Esophagus muscularis mucosa (tissue), 4 donors: Measurements from ENCODE around the gene NAGS. TPM values are rescaled to one million over a fixed set of nuclear protein-coding genes. Genes with fewer than 3 reads are reported as not detected.
A peak's percentile ranks its signal among the peaks of the same experiment; 100 is the strongest.

Source experiments
- DNase-seq: peaks from one replicate; pipeline ENCODE4 v3.0.0-alpha.2; 2017; ENCODE audit errors: extremely low spot score
- H3K27ac ChIP-seq, 4 donors: fragments of 200-600 bp; sonication (generic); replicated peaks in 1 of 4; 1 replicate in 3 of 4; 2 replicates in 1 of 4; pipeline ENCODE4 v1.5.1; 2016 to 2019; ENCODE audit warnings: mild to moderate bottlenecking in 1 of 4
- H3K27me3 ChIP-seq, 4 donors: fragments of 200-600 bp; sonication (generic); one replicate each; pipeline versions ENCODE4 v1.5.1 to v1.6.0; 2016 to 2019
- H3K36me3 ChIP-seq, 4 donors: fragments of 200-600 bp; sonication (generic); one replicate each; pipeline ENCODE4 v1.5.1; 2016 to 2019
- H3K4me1 ChIP-seq, 4 donors: fragments of 200-600 bp; sonication (generic); one replicate each; pipeline ENCODE4 v1.5.1; 2016 to 2019
- H3K4me3 ChIP-seq, 4 donors: fragments of 200-600 bp; sonication (generic); 1 replicate in 2 of 4; 2 replicates in 2 of 4; pipeline ENCODE4 v1.5.1; 2016 to 2019; ENCODE audit warnings: mild to moderate bottlenecking in 4 of 4, moderate library complexity in 1 of 4
- H3K9me3 ChIP-seq, 4 donors: fragments of 200-600 bp; sonication (generic); 1 replicate in 3 of 4; 2 replicates in 1 of 4; pipeline ENCODE4 v1.5.1; 2016 to 2019
- CTCF ChIP-seq, 3 experiments: fragments of 200-600 bp in 2 of 3; fragments of 450-650 bp in 1 of 3; sonication (generic) in 2 of 3; IDR thresholded peaks; one replicate each; pipeline ENCODE4 v1.5.1; 2017 to 2019; ENCODE audit warnings: antibody characterized with exemption in 3 of 3, mild to moderate bottlenecking in 2 of 3, moderate library complexity in 1 of 3
- EP300 ChIP-seq: sonication (generic); formaldehyde crosslinking; IDR thresholded peaks from one replicate; pipeline ENCODE4 v1.6.1; 2017; ENCODE audit warnings: antibody characterized with exemption
- POLR2A ChIP-seq: fragments of 450-650 bp; IDR thresholded peaks from one replicate; pipeline ENCODE4 v1.6.1; 2017; ENCODE audit warnings: antibody characterized with exemption, moderate library complexity, mild to moderate bottlenecking, low read depth
- POLR2AphosphoS5 ChIP-seq, 2 donors: sonication (generic); formaldehyde crosslinking; IDR thresholded peaks; one replicate each; pipeline ENCODE4 v1.6.1; 2017; ENCODE audit warnings: antibody characterized with exemption in 2 of 2
- WGBS: methylation state at CpG from one replicate; pipeline ENCODE4 v1.1.5; 2018; 5-methylcytosine and 5-hydroxymethylcytosine counted together
- intact Hi-C: fragments of 100-400 bp; cut with DNase I; formaldehyde crosslinking; loops from one replicate; pipeline ENCODE4 v1.15.1; 2023
- total RNA-seq, 4 donors: library from RNA; depleted of rRNA; stranded (reverse); fragments of >200 nt; gene quantifications; one replicate each; pipeline versions ENCODE4 v1.1.0 to v1.2.1, GENCODE V29; 2016

Gene NAGS
- total RNA-seq, 4 donors from 2014 or later: 0.83 to 3.4 (median 1.8) TPM

DNA sequence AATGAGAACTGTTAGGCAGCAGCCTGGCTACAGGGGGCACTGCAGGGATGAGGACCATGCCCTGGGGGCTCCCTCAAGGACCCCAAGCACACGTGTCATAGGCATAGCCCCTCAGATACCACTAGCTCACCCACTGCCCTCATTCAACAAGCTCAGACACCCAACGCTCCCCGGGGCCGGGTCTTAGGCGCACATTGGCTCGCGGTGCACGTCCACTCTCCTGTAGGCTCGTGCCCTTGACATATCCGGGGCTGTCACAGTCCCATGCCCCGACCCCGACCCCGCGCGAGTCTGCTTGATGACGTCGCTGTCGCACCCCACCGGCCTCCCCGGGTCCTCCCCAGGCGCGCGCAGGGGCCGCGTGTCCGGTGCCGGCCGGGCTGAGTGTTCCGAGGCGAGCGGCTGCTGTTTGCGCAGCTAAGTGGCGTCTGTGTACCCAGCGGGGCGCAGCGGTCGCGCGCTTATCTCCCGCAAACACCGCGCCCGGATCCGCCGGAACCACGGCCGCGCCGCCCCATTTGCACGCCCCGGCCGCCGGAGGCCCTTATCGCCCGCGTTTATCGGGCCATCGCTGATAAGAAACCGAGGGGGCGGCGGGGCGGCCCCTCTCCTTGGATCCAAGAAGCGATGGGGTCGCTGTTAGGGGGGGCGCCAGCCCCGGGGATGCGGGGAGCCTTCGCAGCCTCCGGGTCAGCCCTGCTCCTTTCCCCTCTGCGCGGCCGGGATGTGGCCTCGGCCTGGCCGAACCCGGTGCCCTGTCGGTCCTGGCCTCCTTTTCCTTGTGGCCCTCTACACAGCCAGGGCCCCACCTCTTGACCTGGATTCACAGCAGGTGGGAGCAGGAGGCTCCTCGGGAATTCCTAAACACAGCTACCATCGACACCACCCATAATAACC, 20.7 kb upstream of the NAGS start:
- peaks cover 11 to 15% (median 11%) of the 10 kb centered on the region in 4 donors for H3K4me1 ChIP-seq
- H3K36me3 ChIP-seq: no peaks in the 10 kb centered on the region
- DNase-seq: peak; percentile 81
- H3K4me3 ChIP-seq: peak overlapping the region; percentile 47 to 56 (median 48)
- peaks cover 3 to 71% (median 21%) of the 10 kb centered on the region in 4 donors for H3K27me3 ChIP-seq
- H3K27ac ChIP-seq: no peak overlapping the region
- no peaks in the 10 kb centered on the region for H3K9me3 ChIP-seq
- intact Hi-C loops: no loop called here
- WGBS: under 1% methylated on average over 34 of the region's 78 CpGs
- no peak for TF ChIP-seq POLR2A
- TF ChIP-seq CTCF (IDR thresholded peaks at IDR 0.05): no peak
- TF ChIP-seq EP300: no peak
- TF ChIP-seq POLR2AphosphoS5 (IDR thresholded peaks at IDR 0.05): no peak

DNA sequence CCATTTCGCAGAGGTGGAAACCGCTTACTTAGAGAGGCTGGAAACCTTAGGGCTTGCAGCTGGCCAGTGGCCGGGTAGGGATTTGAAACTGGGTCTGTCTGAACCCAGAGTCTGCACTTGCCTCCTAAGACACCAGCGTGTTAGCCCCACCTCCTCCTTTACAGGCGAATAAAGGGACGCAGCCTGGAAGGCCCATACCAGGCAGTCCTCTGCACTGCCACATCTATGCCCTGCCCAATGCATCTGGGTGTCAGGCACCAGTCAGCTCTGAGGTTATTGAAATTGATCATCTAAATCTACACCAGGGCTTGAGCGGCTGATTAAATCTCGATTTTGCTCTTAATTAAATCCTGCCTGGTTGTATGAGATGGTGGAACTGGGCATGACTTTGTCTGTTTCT, 19.9 kb upstream of the NAGS start:
- H3K9me3 ChIP-seq: no peaks in the 10 kb centered on the region
- H3K4me3 ChIP-seq: peak overlapping the region; percentile 47 to 56 (median 48)
- intact Hi-C loops: no loop called here
- H3K27me3 ChIP-seq: peaks cover 3 to 67% (median 21%) of the 10 kb centered on the region in 4 donors
- WGBS: 82% methylated on average over 8 of the region's 8 CpGs
- DNase-seq: no peak
- peaks cover 11 to 15% (median 11%) of the 10 kb centered on the region in 4 donors for H3K4me1 ChIP-seq
- H3K27ac ChIP-seq: no peak overlapping the region
- no peaks in the 10 kb centered on the region for H3K36me3 ChIP-seq
- no peak for TF ChIP-seq POLR2A
- no peak for TF ChIP-seq CTCF (IDR thresholded peaks at IDR 0.05)
- no peak for TF ChIP-seq EP300
- no peak for TF ChIP-seq POLR2AphosphoS5 (IDR thresholded peaks at IDR 0.05)

GRCh38 chr17:43986225-43986981, 18.0 kb upstream of the NAGS start:
- Histone ChIP-seq H3K27me3 (peaks cover 3 to 65% (median 21%) of the 10 kb centered on the region in 4 donors), H3K9me3 (no peaks in the 10 kb centered on the region), H3K4me1 (peaks cover 11 to 15% (median 11%) of the 10 kb centered on the region in 4 donors), H3K4me3 (no peak overlapping the region), H3K27ac (no peak overlapping the region), H3K36me3 (no peaks in the 10 kb centered on the region)
- DNase-seq: no peak
- 86% methylated on average over 7 of the region's 7 CpGs for WGBS
- intact Hi-C loops: no loop called here
- TF ChIP-seq EP300: no peak
- TF ChIP-seq POLR2AphosphoS5 (IDR thresholded peaks at IDR 0.05): no peak
- no peak for TF ChIP-seq POLR2A
- no peak for TF ChIP-seq CTCF (IDR thresholded peaks at IDR 0.05)

DNA sequence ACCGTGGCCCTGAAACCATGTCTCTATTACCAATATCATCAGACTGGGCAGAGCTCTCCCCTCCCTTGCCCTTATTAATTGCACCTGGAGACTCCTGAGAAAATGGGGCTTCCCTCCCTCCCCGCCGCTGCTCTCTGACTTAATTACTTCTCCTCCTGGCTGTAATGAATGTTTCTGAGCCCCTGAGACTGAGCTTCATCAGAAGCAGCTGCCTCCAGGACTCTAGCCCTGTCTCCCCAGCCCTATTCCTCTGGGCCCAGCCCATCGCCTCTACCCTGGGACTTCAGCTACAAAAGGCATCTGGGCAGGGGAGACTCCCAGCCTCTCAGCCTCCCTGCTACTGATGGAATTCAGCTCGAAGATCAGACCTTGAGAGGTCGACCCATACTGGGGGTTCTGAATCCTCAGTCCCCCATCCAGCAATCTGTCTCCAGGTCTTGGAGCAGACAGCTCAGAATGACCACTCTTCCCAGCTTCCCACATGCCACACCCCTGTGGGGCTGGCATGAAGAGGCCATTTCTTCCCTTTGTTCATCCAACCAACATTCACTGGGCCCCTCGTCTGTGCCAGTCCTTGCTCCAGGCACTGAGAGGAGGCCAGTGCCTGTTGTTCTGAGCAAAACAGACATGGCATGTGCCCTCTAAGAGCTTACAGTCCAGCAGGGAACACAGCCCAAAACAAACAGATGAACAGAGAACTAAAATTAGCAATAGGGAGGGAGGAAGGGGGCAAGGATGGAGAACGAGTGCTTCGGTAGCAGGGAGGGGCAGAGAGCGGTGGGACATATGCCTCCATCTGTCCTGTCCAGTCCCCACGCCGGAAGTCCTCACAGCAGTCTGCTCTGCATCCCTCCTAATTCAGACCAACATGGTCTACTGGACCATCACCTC, 17.0 kb upstream of the NAGS start:
- Histone ChIP-seq H3K27me3 (peaks cover 3 to 65% (median 20%) of the 10 kb centered on the region in 4 donors), H3K27ac (no peak overlapping the region)
- 73% methylated on average over 12 of the region's 12 CpGs for WGBS

More for the DNA sequence above, 17.0 kb upstream of the NAGS start:
- H3K9me3 ChIP-seq: no peaks in the 10 kb centered on the region
- H3K4me1 ChIP-seq: peaks cover 11 to 15% (median 11%) of the 10 kb centered on the region in 4 donors
- H3K4me3 ChIP-seq: no peak overlapping the region
- DNase-seq: no peak
- no peaks in the 10 kb centered on the region for H3K36me3 ChIP-seq
- intact Hi-C loops: no loop called here
- TF ChIP-seq POLR2A: no peak
- no peak for TF ChIP-seq POLR2AphosphoS5 (IDR thresholded peaks at IDR 0.05)
- TF ChIP-seq CTCF (IDR thresholded peaks at IDR 0.05): no peak
- TF ChIP-seq EP300: no peak
